Measurements from ENCODE around the gene MAD1L1.

GRCh38 chr7:2044883-2045471, 187.8 kb downstream of the MAD1L1 start:
- TF ChIP-seq CHD2 (IDR thresholded peaks at IDR 0.05; ENCODE audit: low read depth, low read length) (no peak), POLR2A (IDR thresholded peaks at IDR 0.05; ENCODE audit: insufficient read depth in 1 of 2, low read depth in 2 of 2, low read length in 2 of 2) (no peak), REXO4 (CRISPR knock-in tag; IDR thresholded peaks at IDR 0.05; ENCODE audit: borderline replicate concordance) (no peak), EZH2 (conservative IDR thresholded peaks at IDR 0.05; ENCODE audit: low read depth, low read length) (no peak), ATF1 (CRISPR knock-in tag; IDR thresholded peaks at IDR 0.05) (no peak), ETV6 (CRISPR knock-in tag; conservative IDR thresholded peaks at IDR 0.05) (no peak), JUNB (CRISPR knock-in tag; IDR thresholded peaks at IDR 0.05; ENCODE audit: borderline replicate concordance) (no peak), GATA4 (IDR thresholded peaks at IDR 0.05; ENCODE audit: borderline replicate concordance, low read depth) (no peak), HOXA3 (CRISPR knock-in tag; IDR thresholded peaks at IDR 0.05) (no peak)
- TF ChIP-seq, protein P1, sequence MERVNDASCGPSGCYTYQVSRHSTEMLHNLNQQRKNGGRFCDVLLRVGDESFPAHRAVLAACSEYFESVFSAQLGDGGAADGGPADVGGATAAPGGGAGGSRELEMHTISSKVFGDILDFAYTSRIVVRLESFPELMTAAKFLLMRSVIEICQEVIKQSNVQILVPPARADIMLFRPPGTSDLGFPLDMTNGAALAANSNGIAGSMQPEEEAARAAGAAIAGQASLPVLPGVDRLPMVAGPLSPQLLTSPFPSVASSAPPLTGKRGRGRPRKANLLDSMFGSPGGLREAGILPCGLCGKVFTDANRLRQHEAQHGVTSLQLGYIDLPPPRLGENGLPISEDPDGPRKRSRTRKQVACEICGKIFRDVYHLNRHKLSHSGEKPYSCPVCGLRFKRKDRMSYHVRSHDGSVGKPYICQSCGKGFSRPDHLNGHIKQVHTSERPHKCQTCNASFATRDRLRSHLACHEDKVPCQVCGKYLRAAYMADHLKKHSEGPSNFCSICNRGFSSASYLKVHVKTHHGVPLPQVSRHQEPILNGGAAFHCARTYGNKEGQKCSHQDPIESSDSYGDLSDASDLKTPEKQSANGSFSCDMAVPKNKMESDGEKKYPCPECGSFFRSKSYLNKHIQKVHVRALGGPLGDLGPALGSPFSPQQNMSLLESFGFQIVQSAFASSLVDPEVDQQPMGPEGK (CRISPR knock-in tag; IDR thresholded peaks at IDR 0.05) = no peak

Data from HepG2 (cell line).